Testis (tissue), 3 donors: ENCODE data around the gene KIF5C. TPM values are rescaled to one million over a fixed set of nuclear protein-coding genes. Genes with fewer than 3 reads are reported as not detected.

Experiments
- DNase-seq: peaks from one replicate; pipeline ENCODE4 v3.0.0-alpha.2; 2019
- H3K27ac ChIP-seq, 2 donors: fragments of 200-600 bp; sonication (generic); one replicate each; pipeline ENCODE4 v1.5.1; 2019
- H3K27me3 ChIP-seq: fragments of 200-600 bp; sonication (generic); one replicate; pipeline ENCODE4 v1.5.1; 2019
- H3K36me3 ChIP-seq: fragments of 200-600 bp; sonication (generic); one replicate; pipeline ENCODE4 v1.5.1; 2017; ENCODE audit warnings: low read depth; ENCODE audit errors: missing control alignments
- H3K4me1 ChIP-seq: fragments of 200-600 bp; sonication (generic); one replicate; pipeline ENCODE4 v1.5.1; 2019
- H3K4me3 ChIP-seq, 2 donors: fragments of 200-600 bp; sonication (generic); one replicate each; pipeline ENCODE4 v1.5.1; 2017 to 2019
- H3K9me3 ChIP-seq: fragments of 200-600 bp; sonication (generic); one replicate; pipeline ENCODE4 v1.5.1; 2017
- CTCF ChIP-seq, 3 experiments: fragments of 450-650 bp in 2 of 3; fragments of 200-600 bp in 1 of 3; sonication (generic) in 1 of 3; IDR thresholded peaks; one replicate each; pipeline ENCODE4 v1.5.1; 2016 to 2019; ENCODE audit warnings: antibody characterized with exemption in 3 of 3, mild to moderate bottlenecking in 2 of 3, moderate library complexity in 1 of 3
- POLR2A ChIP-seq: fragments of 450-650 bp; IDR thresholded peaks from one replicate; pipeline ENCODE4 v1.6.1; 2017; ENCODE audit warnings: antibody characterized with exemption, mild to moderate bottlenecking, moderate library complexity
- WGBS, 2 donors: methylation state at CpG; one replicate each; pipeline ENCODE4 v1.1.5; 2018; 5-methylcytosine and 5-hydroxymethylcytosine counted together
- intact Hi-C: fragments of 100-400 bp; cut with DNase I; formaldehyde crosslinking; loops from one replicate; pipeline ENCODE4 v1.15.1; 2023; ENCODE audit warnings: low total_unique reads
- polyA plus RNA-seq: library from polyadenylated mRNA; stranded (reverse); fragments of 350-450 nt; fragmentation: Illumina TruSeq; extraction: RNeasy Lipid Tissue Mini Kit (QIAGEN cat#74804); gene quantifications from one replicate; pipeline ENCODE4 v1.2.3, GENCODE V29; 2014; ENCODE audit warnings: low read depth, low replicate concordance; ENCODE audit not compliant: insufficient read depth
- total RNA-seq, 2 donors: library from RNA; depleted of rRNA; stranded (reverse); fragments of >200 nt; gene quantifications; one replicate each; pipeline ENCODE4 v1.2.3, GENCODE V29; 2016

The KIF5C gene
- total and polyA plus RNA-seq, 3 donors from 2014 or later: 57.0 to 159 (median 146) TPM

- no peak overlapping the region for H3K27ac ChIP-seq
- intact Hi-C loops: no loop called here
These were observed 99.1 kb downstream of the KIF5C start for GRCh38 chr2:148974095-148974494.

GRCh38 chr2:148978026-148978685 is 103.1 kb downstream of the KIF5C start:
- DNase-seq: no peak
- H3K27me3 ChIP-seq: no peaks in the 10 kb centered on the region
- intact Hi-C loops: no loop called here

More at GRCh38 chr2:148974095-148974494, 99.1 kb downstream of the KIF5C start:
- H3K36me3 ChIP-seq: no peaks in the 10 kb centered on the region
- no peak for DNase-seq
- peaks cover 3% of the 10 kb centered on the region for H3K4me1 ChIP-seq
- H3K9me3 ChIP-seq: no peaks in the 10 kb centered on the region
- no peak for TF ChIP-seq POLR2A
- no peak for TF ChIP-seq CTCF (IDR thresholded peaks at IDR 0.05)
- no peaks in the 10 kb centered on the region for H3K27me3 ChIP-seq
- no peak overlapping the region for H3K4me3 ChIP-seq

DNA sequence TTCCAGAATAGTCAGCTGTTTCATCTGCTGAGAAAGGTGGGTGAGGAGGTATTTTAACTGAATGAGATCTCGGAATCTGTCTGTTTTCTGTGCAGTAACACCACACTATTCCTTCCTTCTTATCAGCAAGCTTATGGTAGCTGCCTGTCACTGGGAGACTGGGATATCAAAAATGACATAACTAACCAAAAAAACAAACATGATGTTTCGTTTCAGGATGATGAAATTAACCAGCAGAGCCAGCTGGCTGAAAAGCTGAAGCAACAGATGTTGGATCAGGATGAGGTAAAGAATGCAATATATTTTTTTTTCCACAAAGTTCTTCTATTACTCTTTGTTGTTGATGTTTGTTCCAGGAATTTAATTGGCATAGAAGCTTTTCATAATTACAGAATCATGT is 103.7 kb downstream of the KIF5C start:
- H3K4me1 ChIP-seq: peaks cover 3% of the 10 kb centered on the region
- H3K27me3 ChIP-seq: no peaks in the 10 kb centered on the region
- no peak overlapping the region for H3K27ac ChIP-seq
- TF ChIP-seq CTCF (IDR thresholded peaks at IDR 0.05) (no peak), POLR2A (no peak)
- H3K4me3 ChIP-seq: no peak overlapping the region
- intact Hi-C loops: no loop called here
- WGBS, 2 donors: 36 to 38% methylated on average over 2 of the region's 2 CpGs
- DNase-seq: no peak
- H3K36me3 ChIP-seq: no peaks in the 10 kb centered on the region
- H3K9me3 ChIP-seq: no peaks in the 10 kb centered on the region

More at GRCh38 chr2:148978026-148978685, 103.1 kb downstream of the KIF5C start:
- no peaks in the 10 kb centered on the region for H3K36me3 ChIP-seq
- H3K9me3 ChIP-seq: no peaks in the 10 kb centered on the region
- H3K4me3 ChIP-seq: no peak overlapping the region
- TF ChIP-seq POLR2A (no peak), CTCF (IDR thresholded peaks at IDR 0.05) (no peak)
- 59 to 65% methylated on average over 7 of the region's 7 CpGs for WGBS, 2 donors
- peaks cover 3% of the 10 kb centered on the region for H3K4me1 ChIP-seq
- H3K27ac ChIP-seq: no peak overlapping the region

- H3K27ac ChIP-seq: no peak overlapping the region
These were observed 104.3 kb downstream of the KIF5C start for GRCh38 chr2:148979164-148979918.

More at GRCh38 chr2:148979164-148979918, 104.3 kb downstream of the KIF5C start:
- no peak for TF ChIP-seq CTCF (IDR thresholded peaks at IDR 0.05)
- TF ChIP-seq POLR2A: no peak
- no peaks in the 10 kb centered on the region for H3K36me3 ChIP-seq
- H3K27me3 ChIP-seq: no peaks in the 10 kb centered on the region
- peaks cover 3% of the 10 kb centered on the region for H3K4me1 ChIP-seq
- intact Hi-C loops: no loop called here
- no peak for DNase-seq
- H3K9me3 ChIP-seq: no peaks in the 10 kb centered on the region
- WGBS, 2 donors: 63 to 65% methylated on average over 6 of the region's 6 CpGs
- H3K4me3 ChIP-seq: no peak overlapping the region
